Thyroid gland (tissue), 4 donors: Measurements from ENCODE around the gene GGT6. TPM values are rescaled to one million over a fixed set of nuclear protein-coding genes. Genes with fewer than 3 reads are reported as not detected.

Experiments
- DNase-seq, 2 donors: peaks; one replicate each; pipeline ENCODE4 v3.0.0-alpha.2; 2019
- H3K27ac ChIP-seq, 3 donors: fragments of 200-600 bp; sonication (generic); 1 replicate in 2 of 3; 2 replicates in 1 of 3; pipeline ENCODE4 v1.5.1; 2016 to 2019; ENCODE audit warnings: mild to moderate bottlenecking in 1 of 3, moderate library complexity in 1 of 3
- H3K27me3 ChIP-seq: fragments of 200-600 bp; sonication (generic); one replicate; pipeline ENCODE4 v1.5.1; 2019
- H3K36me3 ChIP-seq, 2 donors: fragments of 200-600 bp; sonication (generic); one replicate each; pipeline ENCODE4 v1.5.1; 2016 to 2019
- H3K4me1 ChIP-seq, 2 donors: fragments of 200-600 bp; sonication (generic); one replicate each; pipeline ENCODE4 v1.5.1; 2017 to 2019
- H3K4me3 ChIP-seq, 3 donors: fragments of 200-600 bp; sonication (generic); replicated peaks in 1 of 3; 1 replicate in 2 of 3; 2 replicates in 1 of 3; pipeline ENCODE4 v1.5.1; 2016; ENCODE audit warnings: mild to moderate bottlenecking in 1 of 3
- H3K9me3 ChIP-seq: fragments of 200-600 bp; sonication (generic); one replicate; pipeline ENCODE4 v1.5.1; 2017
- CTCF ChIP-seq, 6 experiments: fragments of 200-600 bp in 3 of 6; fragments of 450-650 bp in 3 of 6; sonication (generic) in 3 of 6; IDR thresholded peaks; one replicate each; pipeline ENCODE4 v1.5.1; 2016 to 2019; ENCODE audit warnings: antibody characterized with exemption in 6 of 6, mild to moderate bottlenecking in 2 of 6, inconsistent platforms in 1 of 6, moderate library complexity in 1 of 6
- POLR2A ChIP-seq, 2 donors: fragments of 450-650 bp; IDR thresholded peaks; one replicate each; pipeline ENCODE4 v1.6.1; 2017; ENCODE audit warnings: antibody characterized with exemption in 2 of 2, mild to moderate bottlenecking in 2 of 2, moderate library complexity in 1 of 2
- WGBS, 2 donors: methylation state at CpG; one replicate each; pipeline ENCODE4 v1.1.5; 2017; 5-methylcytosine and 5-hydroxymethylcytosine counted together
- intact Hi-C: fragments of 100-400 bp; cut with DNase I; formaldehyde crosslinking; loops from one replicate; pipeline ENCODE4 v1.15.1; 2023
- total RNA-seq, 4 donors: library from RNA; depleted of rRNA; stranded (reverse); fragments of >200 nt; gene quantifications; one replicate each; pipeline ENCODE4 v1.2.3, GENCODE V29; 2016

Gene GGT6
- total RNA-seq, 4 donors from 2014 or later: 0.56 to 1.3 TPM; not detected in 2

DNA sequence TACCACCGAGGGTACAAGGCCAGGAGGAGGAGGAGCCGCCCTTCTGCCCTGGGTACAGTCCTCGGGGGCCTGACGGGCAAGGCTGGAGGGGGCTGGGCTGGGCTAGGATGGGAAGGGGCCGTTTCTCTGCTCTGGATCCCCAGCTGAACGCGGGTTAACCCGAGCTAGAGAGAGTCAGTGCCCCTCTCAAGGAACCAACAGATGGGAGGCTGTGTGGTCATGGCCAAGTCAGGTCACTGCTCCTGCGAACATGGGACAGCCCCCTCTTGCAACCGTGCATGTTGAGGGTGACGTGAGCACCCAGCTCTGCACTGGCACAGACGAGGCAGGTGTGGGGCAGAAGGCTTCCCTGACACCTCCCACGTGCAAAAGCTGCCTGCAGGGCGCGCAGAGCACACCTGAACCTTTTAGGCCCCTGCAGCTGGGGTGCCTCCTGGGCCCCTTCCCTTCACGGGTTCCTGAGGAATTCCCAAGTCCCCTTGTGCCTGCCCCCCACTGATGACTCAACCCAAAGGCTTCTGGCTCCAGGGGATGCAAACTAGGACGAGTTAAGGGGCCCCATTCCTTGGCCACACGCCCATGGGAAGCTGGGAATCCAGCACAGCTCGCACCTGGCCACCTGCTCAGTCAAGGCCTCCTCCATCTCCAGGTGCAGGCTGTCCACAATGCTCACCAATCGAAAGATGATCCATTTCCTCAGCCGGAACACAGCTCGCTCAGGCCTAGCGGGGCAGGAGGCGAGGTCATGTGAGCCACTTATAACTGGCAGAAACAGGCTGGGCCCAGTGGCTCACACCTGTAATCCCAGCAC is 11.5 kb downstream of the GGT6 start:
- H3K9me3 ChIP-seq: no peaks in the 10 kb centered on the region
- no peak for DNase-seq
- peaks cover 42 to 61% of the 10 kb centered on the region in 2 donors for H3K36me3 ChIP-seq
- no peak overlapping the region for H3K4me3 ChIP-seq
- peaks cover under 1% of the 10 kb centered on the region in 2 donors for H3K4me1 ChIP-seq
- TF ChIP-seq POLR2A (IDR thresholded peaks at IDR 0.05): no peak
- TF ChIP-seq CTCF (IDR thresholded peaks at IDR 0.05): no peak
- no peaks in the 10 kb centered on the region for H3K27me3 ChIP-seq
- intact Hi-C loops: no loop called here
- WGBS, 2 donors: 91 to 92% methylated on average over 14 to 20 of the region's 24 CpGs
- H3K27ac ChIP-seq: no peak overlapping the region

GRCh38 chr17:4548061-4548461 is 12.3 kb downstream of the GGT6 start:
- Histone ChIP-seq H3K4me3 (no peak overlapping the region), H3K27ac (no peak overlapping the region), H3K9me3 (no peaks in the 10 kb centered on the region), H3K36me3 (peaks cover 45 to 61% of the 10 kb centered on the region in 2 donors), H3K27me3 (no peaks in the 10 kb centered on the region), H3K4me1 (no peaks in the 10 kb centered on the region)
- no peak for DNase-seq
- intact Hi-C loops: no loop called here
- WGBS, 2 donors: 98 to 100% methylated on average over 2 to 14 of the region's 18 CpGs
- TF ChIP-seq CTCF (IDR thresholded peaks at IDR 0.05): no peak
- no peak for TF ChIP-seq POLR2A (IDR thresholded peaks at IDR 0.05)

GRCh38 chr17:4547118-4547906 is 13.1 kb downstream of the GGT6 start:
- Histone ChIP-seq H3K36me3 (peaks cover 52 to 66% of the 10 kb centered on the region in 2 donors), H3K27me3 (no peaks in the 10 kb centered on the region), H3K4me3 (no peak overlapping the region), H3K27ac (no peak overlapping the region), H3K9me3 (no peaks in the 10 kb centered on the region), H3K4me1 (no peaks in the 10 kb centered on the region)
- 86 to 94% methylated on average over 15 to 17 of the region's 17 CpGs for WGBS, 2 donors
- intact Hi-C loops: no loop called here
- no peak for DNase-seq
- TF ChIP-seq CTCF (IDR thresholded peaks at IDR 0.05) (no peak), POLR2A (IDR thresholded peaks at IDR 0.05) (no peak)

- no peak overlapping the region for H3K4me3 ChIP-seq
- peaks cover 50 to 59% of the 10 kb centered on the region in 2 donors for H3K36me3 ChIP-seq
- 90 to 91% methylated on average over 26 to 28 of the region's 32 CpGs for WGBS, 2 donors
- no peak for DNase-seq
- no peak for TF ChIP-seq POLR2A (IDR thresholded peaks at IDR 0.05)
- TF ChIP-seq CTCF (IDR thresholded peaks at IDR 0.05): no peak
- H3K27ac ChIP-seq: no peak overlapping the region
- intact Hi-C loops: no loop called here
- no peaks in the 10 kb centered on the region for H3K27me3 ChIP-seq
- H3K9me3 ChIP-seq: no peaks in the 10 kb centered on the region
- peaks cover 0 to 5% of the 10 kb centered on the region in 2 donors for H3K4me1 ChIP-seq
Measured at GRCh38 chr17:4545217-4545951, 15.0 kb downstream of the GGT6 start.
